HG03159 (cell line): ENCODE results near the gene BRD7.
"Not testable (repeated sequence)": the region's sequence is repeated elsewhere in the genome, so short reads cannot be mapped to it uniquely, and the experiment has no call there.

ENCODE experiments used
- ATAC-seq: cut with Tn5 transposase; IDR thresholded peaks from one replicate; pipeline ENCODE4 v1.9.1; 2021; ENCODE audit warnings: mild to moderate bottlenecking, moderate library complexity; ENCODE audit not compliant: unreplicated experiment

BRD7 gene

DNA sequence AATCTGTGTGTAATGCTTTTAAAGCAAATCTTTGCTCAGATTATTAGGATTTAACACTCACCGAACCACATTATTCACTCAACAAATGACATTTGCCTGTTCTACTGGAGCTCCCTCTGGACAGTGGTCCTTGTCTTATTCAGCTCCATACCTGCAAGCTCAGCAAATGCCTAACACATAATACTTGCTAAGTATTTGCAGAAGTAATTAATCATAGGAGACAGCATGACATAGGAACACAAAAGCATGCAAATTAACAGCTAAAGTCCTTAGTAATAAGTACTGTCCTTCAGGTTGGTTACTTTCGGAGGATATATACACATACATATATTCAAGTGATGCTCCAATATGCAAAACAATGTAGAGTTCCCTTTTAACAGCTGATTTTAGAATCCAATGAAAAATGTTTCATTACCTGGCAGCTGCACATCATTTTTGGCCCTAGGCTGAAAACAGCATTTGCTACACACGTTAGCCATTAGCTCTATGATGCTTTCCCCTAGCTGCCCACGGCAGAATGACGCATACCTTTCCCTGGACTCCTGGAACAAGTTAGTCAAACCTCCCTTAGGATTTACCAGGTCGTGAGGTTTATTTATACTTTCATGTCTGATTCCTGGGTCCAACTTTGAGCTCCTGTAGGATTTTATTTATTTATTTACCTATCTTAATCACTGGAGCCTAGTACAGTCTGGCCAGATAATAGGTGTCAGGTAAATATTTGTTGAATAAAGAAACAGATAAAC, 8.6 kb downstream of the BRD7 start:
- ATAC-seq: no peak

DNA sequence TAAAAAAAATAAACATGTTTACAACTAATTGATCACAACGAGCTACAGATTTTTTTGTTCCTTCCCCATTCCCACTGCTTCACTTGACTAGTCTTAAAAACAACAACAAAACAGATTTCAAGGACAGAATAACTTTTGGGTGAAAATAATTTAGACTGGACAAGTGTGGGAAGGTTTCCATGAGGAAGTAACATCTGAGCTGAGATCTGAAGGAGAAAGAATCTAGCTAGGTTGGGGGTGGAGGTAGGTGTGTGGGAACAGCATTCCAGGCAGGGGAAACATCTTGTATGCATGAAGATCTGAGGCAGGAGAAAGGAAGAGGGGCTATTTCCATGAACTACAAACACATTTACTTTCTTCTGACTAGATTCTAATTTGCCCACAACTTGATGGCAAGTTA, 9.2 kb downstream of the BRD7 start:
- no peak for ATAC-seq

DNA sequence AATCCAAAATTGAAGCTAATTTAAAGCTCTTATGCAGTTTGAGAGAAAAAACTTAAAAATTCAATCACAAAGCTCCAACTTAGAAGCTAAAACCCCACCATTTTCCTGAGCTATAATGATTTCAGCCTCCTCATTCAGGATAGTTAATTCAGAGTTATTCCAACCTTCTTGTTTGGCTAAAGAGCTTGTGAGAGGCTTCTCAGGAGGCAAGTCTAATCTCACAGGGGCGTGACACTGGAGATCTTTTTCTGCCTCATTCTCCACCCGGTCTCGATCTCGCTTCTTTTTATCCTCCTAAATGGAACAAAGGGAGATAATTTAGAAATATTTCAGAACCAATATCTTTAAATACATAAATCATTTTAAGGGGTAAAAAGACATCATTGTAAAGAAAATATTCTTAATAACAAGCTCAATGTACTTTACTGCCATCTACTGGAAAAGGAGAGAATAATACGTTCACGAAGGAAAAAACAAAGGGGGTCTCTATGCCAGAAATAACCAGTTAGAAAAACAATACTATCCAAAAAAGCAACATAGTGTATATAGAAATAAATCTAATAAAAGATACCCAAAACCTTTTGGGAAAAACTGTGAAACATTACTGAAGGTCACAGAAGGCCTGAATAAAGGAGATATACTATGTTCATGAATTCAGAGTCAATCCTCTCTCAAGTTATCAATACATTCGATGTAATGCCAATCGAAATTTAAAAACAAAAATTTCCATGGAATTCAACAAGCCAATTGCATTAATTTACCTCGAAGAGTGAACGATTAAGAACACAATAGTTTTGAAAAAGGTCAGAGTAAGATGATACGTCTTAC, 13.9 kb downstream of the BRD7 start:
- ATAC-seq: no peak

DNA sequence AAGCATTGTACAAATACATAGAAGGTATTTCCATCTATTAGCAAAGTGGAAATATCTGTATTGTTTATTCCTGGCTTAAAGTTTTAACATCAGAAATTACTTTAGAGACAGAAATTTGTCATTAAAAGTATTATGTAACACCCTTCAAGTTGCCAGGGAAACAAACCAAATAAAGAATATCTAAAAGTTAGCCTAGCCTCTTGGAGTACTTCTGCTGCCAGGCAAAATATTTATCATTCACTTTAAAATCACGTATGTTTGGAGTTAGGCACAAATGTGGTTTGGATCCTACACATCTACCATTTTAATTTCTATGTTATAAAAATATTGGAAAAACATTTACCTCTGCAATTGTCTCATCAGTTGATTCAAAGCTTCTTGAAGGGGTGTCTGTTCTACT, 14.7 kb downstream of the BRD7 start:
- no peak for ATAC-seq

DNA sequence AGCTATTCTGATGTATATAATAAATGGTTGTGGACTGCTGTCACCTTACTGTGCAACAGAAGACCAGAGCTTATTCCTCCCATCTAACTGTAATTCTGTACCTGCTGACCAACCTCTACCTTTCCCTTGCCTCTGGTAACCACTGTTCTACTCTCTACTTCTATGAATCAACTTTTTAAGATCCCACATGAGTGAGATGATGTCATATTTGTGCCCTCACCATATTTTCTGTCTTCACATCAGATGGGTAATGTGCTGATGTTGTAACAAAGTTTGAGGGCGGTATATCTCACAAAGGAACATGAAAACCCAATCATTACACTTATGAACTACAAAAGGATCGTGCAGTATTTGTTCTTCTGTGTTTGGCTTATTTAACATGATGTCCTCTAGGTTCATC, 16.8 kb downstream of the BRD7 start:
- ATAC-seq: no peak

DNA sequence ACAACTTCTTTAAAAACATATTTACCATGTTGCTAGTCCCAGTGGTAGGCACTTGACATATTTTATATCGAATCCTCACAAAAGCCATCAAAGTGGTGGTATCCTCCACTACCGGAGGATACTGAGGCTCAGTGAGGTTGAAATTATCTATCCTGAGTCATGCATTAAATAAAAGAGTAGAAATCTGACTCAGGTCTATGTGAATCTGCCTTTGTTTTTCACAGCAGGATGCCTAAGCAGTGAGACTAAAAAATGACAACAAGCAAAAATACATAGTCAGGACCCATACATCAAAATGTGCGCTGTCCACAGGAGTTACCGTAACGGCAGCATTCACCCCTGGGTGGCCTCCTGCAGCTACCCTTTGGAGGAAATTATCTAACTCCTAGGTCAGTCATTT, 17.7 kb downstream of the BRD7 start:
- no peak for ATAC-seq

DNA sequence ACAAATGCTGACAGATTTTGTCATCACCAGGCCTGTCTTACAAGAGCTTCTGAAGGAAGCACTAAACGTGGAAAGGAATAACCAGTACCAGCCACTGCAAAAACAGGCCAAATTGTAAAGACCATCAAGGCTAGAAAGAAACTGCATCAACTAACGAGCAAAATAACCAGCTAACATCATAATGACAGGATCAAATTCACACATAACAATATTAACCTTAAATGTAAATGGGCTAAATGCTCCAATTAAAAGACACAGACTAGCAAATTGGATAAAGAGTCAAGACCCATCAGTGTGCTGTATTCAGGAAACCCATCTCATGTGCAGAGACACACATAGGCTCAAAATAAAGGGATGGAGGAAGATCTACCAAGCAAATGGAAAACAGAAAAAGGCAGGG, 23.6 kb downstream of the BRD7 start:
- not testable (repeated sequence) for ATAC-seq

DNA sequence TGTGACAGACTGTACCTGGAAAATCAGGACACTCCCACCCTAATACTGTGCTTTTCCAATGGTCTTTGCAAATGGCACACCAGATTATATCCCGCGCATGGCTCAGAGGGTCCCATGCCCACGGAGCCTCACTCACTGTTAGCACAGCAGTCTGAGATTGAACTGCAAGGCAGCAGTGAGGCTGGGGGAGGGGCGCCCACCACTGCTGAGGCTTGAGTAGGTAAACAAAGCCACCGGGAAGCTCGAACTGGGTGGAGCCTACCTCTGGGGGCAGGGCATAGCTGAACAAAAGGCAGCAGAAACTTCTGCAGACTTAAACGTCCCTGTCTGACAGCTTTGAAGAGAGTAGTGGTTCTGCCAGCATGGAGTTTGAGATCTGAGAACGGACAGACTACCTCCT, 25.2 kb downstream of the BRD7 start:
- ATAC-seq: not testable (repeated sequence)

DNA sequence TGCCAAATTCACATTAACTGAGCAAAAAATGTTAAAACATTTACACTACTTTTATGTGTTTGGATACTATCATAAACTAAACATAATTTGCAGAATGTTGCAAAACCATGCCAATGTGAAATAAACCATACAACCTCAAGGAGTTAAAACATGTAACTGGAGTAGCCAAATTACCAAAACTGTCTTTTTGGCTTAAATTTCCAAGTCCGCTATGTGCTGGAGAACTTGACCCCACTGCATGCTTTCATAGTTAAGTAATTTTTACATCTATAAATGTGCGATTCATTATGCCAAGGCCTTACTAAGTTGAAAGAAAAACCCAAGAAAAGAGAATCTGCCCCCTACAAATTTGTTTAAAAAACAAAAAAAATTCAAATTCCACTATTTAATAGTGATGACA, 28.2 kb downstream of the BRD7 start:
- ATAC-seq: no peak

DNA sequence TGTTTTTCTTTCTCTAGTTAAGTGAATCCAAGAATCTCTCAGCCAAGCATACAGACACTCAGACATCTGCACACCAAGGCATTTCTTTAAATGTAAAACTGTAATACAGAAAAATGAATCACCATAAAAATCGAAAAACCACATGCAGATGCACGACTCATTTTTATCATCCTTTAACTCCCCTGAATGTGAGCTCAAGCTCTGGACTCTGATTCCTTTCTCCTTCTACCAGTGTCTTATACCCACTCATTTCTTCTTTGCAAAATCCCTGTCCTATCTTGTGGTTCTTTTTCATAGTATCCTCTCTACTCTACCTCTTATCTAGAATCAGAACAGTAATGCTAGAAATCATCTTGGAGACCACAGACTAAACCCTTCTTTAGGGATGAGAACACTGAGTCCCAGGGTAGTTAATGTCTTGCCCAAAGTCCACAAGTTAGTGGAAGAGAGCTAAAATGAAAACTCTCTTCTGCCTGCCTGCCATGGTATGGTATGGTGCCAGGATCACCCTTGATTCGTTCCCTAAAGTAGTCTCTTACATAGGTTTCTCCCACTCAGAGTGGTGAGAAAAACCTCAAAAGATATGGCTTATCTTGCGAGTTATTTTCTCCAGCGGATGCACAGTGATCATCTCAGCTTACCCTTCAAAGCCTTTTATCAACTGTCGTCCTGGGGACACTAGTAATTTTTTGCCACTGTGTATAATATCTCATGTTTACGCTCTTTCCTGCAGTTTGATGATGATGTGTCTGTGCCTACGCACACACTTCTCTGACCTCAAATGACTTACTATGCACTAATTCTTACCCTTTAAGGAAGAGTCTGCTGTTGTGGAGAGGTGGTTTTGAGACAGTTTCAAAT, 30.2 kb downstream of the BRD7 start:
- ATAC-seq: no peak

DNA sequence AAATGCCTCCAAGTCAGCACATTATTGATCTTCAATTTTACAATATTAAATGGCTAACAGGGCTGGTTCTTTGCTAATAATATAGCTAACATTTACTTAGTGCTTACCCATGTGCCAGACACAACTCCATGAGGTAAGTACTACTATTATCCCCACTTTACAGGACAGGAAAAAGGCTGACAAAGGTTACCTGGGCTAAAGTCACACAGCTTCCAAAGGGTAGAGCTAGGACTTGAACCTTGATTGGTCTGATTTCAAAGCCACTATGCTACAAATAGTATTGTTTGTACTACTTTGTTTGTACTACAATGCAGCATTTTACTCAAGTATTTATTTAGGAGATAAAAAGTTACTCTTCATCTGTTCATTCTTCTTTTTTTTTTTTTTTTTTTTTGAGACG, 31.9 kb downstream of the BRD7 start:
- no peak for ATAC-seq

DNA sequence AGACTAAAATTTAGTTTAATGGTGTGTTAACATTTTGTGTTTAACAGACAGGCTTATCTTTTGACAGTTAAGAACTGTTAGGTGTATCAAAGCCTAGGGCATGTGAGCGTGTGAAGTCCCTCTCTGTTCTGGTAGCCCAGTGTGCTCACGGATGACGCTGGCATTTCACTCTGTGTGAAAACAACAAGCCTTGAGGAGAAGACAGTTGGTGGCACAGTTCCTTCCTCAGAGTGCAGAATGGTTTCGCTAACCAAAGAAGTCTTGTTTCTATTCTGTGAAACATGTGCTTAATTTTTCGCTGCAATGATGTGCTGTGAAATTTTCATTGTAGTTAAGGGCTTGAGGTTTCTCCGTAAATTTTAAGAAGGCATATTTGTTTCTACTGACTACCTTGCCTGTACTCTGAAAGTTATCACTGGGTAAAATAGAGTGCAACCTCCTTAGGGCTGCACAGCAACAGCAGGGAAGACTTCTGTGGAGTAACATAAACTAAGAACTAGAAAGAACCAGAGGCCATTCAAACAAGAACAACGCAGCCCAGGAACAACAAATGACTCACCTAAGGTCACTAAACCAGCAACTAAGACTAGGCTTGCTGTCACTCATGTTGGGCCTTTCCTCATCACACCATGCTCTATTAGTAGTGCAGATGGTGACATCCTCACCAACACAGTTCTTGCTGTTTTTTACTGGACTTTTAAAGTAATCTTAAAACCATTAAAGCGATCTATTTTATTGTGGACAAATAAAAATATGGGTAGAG, 33.4 kb downstream of the BRD7 start:
- peak; percentile 63 for ATAC-seq

DNA sequence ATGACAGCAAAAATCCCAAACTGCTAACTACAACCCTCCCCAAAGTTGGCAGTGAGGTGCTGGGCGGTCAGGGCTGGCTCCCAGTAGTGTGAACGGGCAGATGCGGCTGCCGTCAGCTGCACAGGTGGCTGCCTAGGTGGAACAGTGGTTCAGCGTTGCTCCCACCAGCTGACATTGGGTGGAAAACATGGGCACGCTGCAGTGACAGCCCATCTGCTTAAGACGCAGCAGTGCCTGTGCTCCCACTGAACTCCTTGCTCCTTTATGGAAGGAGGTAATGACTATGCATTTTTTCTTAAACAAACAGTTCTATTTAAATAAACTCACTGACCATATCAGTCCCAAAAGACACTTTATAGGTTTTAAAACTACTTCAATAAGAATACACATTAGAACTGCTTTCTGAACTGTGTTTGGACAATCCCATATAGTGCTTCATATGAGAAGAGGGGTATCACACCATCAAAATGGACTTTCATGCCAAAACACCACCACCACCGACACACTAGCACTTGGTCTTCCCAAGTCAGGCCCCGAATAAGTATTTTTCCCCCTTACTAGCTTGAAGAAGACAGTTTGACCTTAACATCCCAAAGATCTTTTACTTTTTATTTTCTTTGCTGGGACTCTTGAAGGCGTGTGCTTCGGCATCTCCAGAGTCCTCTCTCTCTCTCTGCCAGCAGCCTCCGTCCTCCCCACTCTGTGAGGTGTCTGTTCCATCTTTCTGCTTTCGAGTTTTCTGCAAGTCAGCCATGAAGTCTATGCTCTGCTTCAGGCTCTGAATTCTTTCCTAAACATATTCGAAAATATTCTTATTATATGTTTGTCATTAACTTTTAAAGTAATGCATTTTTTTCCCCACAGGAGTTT, 34.4 kb downstream of the BRD7 start:
- no peak for ATAC-seq

DNA sequence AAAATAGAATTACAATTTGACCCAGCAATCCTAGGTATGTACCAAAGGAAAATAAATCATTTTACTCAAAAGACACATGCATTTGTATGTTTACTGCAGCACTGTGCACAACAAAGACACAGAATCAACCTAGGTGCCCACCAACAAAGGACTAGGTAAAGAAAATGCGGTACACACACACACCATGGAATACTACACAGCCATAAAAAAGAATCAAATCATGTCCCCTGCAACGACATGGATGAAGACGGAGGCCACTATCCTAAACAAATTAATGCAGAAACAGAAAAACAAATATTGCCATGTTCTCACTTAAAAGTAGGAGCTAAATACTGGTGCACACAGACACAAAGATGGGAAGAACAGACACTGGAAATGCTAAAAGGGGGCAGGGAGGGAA, 36.2 kb downstream of the BRD7 start:
- no peak for ATAC-seq

DNA sequence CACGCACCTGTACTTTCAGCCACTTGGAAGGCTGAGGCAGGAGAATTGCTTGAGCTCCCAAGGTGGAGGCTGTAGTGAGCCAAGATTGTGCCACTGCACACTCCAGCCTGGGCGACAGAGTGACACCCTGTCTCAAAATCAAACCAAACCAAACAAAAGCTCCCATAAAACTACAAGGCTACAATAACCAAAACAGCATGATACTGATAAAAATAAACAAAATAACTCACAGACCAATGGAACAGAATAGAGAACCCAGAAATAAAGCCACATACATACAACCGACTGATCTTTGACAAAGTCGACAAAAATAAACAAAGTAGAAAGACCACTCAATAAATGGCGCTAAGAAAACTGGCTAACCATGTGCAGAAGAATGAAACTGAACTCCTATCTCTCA, 37.2 kb downstream of the BRD7 start:
- no peak for ATAC-seq

DNA sequence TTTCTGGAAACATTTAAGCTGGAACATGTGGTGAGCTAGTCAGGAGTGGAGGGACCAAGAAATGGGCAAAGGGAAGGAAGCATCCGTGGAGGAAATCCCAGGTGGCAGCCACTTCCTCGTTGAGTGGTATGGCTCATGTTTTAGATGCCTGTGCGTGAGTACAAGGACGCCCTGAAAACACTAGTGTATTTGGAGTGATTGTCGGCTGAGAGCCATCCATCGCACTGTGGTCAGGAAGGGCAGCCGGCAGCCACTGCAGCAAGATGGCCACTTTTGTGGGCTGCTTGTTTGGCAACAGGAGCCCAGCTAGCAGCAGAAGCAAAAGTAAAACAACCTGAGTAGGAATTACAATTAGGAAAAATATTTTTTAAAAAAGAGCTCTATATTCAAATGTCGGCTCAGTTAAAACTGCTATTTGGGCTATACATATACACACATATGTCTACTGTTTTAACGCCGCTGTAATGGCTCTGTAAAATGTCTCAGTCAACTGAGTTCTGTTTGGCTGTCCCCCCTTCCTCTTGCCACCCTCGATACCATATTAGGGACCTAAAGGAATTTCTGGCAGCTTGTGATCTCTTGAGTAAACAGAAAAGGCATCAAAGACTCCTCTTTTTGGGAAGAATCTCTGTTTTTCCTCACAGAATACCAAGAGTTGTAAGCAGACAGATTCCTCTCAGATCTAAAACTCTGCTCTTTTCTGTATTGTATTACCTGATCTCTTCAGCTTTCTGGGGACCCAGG, 39.2 kb downstream of the BRD7 start:
- no peak for ATAC-seq

DNA sequence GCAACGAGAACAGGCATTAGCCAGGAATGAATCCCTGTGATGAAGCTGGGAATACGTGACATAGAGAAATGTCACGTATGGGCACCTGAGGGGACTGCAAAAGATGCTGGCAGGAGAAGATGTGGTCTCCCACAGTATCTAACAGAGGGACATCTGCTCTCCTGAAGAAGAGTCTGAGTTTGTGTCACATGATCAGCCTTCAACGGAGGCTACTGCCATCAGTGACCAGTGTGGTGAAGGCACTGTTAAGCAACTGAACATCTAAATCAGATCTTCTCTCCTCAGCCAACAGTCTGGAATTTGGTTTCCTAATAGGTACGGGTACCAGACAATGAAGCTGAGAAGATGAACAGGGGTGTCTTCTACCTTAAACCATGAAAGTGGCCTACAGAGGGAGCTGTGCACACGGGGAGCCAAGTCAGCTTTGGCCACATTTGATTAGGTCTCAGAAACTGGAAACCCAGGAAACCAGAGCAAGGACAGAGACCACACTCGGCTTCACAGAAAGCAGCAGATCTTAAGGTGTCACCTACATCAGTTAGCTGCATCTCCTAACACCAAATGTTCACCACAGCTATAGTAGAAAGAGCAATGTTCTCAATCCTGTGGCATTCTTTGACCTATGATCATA, 41.8 kb downstream of the BRD7 start:
- ATAC-seq: no peak

DNA sequence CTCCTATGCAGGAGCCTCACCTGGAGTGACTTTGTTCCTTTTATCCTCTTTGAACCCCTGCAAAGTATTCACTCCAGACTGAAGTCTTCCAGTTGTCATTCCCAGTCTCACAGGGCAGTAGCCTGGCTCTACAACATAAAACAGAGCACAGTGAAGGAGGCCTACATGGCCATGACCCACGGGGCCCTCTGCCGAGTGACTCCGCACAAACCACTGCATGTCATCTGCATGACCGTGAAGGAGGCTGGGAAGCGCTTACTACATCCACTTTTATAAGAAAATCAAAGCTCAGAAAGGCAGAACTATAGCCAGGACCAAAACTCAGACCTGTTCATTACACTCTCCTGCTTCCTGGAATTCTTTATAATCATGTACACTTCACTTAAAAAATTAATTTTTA, 42.5 kb downstream of the BRD7 start:
- no peak for ATAC-seq

DNA sequence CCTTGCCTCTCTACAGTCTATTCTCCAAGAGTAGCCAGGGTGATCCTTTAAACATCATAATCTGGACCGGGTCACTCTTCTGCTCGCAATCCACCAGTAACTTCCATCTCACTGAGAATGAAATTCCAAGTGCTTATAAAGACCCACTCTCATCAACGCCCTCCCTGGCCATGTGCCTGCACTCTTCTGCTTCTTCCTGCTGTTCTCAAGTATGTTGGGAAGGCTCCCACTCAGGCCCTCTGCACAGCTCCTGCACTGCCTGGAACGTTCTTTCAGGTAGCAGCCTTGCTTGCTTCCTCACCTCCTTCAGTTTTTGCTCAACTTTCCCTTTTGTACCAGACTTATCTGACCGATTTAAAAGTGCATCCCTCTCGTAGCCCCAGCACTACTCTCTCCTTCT, 44.4 kb downstream of the BRD7 start:
- no peak for ATAC-seq
